HG02678 (cell line): ENCODE results near the gene SCN4B.

Experiments used
- ATAC-seq: cut with Tn5 transposase; IDR thresholded peaks from one replicate; pipeline ENCODE4 v1.9.1; 2021; ENCODE audit warnings: mild to moderate bottlenecking, moderate library complexity; ENCODE audit not compliant: unreplicated experiment

Gene SCN4B

GRCh38 chr11:118154641-118155040 lies 2.0 kb upstream of the SCN4B start:
- no peak for ATAC-seq

- no peak for ATAC-seq
Measured at GRCh38 chr11:118153976-118154375, 1.4 kb upstream of the SCN4B start.

- no peak for ATAC-seq
Measured at GRCh38 chr11:118153516-118153915, 893 bp upstream of the SCN4B start.

DNA sequence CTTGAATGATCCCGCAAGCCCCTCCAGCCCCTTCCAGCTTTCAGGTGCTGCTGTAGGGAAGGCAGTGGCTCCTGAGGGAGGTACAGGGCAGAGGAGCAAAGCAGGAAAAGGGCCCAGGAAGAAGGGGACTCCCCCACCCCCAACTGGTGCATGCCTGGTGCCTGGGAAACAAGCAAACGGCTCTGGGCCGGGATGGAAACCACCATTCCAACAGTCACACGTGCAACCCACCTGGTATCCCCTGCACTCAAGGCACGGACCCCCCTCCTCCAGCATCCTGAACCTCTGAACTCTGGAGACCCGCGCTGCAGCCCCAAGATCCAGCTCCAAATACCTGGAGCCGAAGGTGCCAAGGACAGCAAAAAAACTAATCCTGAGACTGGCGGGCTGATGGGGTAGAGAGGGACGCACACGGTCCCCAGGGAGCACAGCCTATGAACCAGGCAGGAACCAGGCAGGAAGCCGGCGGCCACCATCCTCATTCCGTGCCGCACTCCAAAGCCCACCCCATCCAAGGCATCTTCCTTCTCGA lies 537 bp downstream of the SCN4B start:
- ATAC-seq = no peak

GRCh38 chr11:118151431-118151830 lies 1.2 kb downstream of the SCN4B start:
- ATAC-seq = no peak

DNA sequence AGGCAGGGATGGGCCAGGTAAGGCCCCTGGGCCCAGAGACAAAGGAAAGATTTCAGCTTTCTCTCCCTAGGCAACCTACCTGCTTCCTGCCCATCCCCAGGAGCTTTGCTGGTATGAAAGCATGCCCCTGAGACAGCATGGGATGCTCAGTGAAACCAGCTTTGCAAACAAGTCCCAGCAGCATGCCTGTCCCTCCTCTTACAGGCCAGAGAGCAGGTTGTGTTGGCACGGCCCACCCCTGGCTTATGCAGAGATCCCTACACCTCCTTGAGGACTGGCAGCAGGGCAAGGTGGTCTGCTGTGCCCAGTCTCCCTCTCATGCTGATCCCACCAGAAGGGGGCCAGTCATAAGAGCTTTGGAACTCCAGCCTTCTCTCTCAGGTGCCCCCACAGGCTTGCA lies 3.1 kb downstream of the SCN4B start:
- ATAC-seq = no peak

DNA sequence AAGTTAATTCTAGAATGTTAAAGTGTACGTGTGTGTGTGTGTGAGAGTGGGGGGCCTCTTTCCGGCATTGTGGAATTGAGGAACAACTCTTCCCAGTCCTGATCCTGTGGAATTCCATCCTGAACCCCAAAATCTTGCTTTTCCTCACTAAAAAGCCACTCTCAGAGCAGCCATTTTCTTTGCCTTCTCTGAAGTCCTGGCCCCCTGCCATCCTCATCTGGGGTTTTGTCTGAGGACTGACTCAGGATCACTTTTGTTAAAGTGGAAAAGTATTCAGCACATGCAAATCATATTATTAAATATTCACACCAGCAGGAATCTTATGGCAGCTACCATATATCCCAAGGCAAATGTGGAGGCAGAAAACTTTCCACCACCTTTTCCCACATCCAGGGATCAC lies 3.8 kb downstream of the SCN4B start:
- no peak for ATAC-seq

DNA sequence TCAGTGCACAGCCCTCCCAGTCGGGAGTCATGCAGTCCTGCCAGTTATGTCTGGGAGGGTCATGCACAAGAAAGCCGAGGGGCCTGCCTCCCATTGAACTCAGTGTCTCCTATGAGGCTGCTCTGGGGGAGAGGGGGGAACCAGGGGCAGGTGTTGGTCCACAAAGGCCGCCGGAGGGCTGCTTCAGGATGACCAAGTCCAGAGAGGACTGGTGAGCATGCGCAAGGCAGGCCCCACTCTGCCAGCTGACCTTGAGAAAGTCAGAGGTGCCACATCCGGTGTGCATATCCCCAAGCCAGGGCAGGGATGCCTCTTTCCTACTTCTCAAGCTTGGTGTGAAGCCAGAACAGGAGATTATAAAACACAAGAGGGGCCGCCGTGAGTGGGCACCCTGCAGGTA lies 4.4 kb downstream of the SCN4B start:
- no peak for ATAC-seq

GRCh38 chr11:118147502-118147901 lies 5.1 kb downstream of the SCN4B start:
- ATAC-seq = no peak

DNA sequence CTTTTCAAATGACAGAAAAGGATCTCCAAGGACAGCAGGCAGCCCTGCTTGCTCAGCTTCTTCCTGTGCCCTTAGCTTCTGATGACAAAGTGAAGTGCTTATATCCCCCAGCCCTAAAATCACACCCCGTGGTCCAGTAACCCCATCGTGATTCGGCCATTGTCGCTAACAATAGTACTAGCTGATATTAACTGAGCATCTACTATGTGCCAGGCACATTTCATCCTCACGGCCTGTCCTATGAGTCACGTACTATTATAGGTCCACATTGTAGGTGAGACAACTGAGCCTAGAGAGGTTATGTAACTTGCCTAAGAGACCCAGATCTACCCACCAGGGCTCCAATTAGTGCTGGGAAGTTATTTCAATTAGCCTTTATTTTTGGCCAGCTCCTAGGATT lies 6.1 kb downstream of the SCN4B start:
- ATAC-seq = no peak

DNA sequence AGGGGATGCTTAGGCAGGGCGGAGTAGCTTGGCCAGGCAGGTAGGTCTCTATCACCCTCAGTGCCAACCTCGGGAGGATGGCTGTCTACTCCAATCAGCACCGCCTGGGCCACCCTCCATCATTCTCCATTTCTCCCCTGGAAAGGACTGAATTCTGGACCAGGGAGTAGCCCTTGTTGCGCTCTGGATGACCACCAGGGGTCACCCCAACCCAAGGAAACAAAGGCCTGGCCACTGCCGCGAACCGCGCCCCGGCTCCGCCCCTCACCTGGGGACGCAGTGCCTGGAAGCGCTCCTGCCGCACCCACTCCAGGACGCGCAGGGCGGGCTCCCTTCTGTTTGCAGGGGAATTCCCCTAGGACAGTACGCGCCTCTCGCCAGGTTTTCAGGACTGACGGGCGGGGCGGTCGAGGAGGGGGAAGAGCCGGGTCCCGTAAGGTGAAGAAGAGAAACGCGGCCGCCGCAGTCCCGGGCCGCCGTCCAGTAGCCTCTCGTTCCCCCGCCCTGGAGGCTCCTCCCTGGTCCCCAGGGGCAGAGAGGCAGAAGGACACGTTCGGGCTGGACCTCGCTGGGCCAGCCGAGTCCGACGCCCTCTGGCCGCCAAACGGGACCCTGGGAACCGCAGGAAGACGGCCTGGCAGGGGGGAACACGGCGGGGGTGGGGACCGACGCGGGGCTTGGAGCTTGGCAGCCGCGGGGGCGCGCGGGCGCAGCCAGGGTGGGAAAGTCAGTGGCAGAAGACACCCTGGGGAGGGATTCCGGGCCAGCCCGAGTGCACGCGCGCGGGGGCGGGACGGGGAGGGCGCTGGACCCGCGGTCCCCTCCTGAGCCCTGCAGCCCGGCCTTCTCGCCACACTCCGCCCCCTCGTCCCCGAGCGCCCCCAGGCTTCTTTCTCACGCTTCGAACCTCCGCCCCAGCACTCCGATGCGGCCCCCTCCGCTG lies 7.1 kb downstream of the SCN4B start:
- peak; percentile 87 for ATAC-seq

DNA sequence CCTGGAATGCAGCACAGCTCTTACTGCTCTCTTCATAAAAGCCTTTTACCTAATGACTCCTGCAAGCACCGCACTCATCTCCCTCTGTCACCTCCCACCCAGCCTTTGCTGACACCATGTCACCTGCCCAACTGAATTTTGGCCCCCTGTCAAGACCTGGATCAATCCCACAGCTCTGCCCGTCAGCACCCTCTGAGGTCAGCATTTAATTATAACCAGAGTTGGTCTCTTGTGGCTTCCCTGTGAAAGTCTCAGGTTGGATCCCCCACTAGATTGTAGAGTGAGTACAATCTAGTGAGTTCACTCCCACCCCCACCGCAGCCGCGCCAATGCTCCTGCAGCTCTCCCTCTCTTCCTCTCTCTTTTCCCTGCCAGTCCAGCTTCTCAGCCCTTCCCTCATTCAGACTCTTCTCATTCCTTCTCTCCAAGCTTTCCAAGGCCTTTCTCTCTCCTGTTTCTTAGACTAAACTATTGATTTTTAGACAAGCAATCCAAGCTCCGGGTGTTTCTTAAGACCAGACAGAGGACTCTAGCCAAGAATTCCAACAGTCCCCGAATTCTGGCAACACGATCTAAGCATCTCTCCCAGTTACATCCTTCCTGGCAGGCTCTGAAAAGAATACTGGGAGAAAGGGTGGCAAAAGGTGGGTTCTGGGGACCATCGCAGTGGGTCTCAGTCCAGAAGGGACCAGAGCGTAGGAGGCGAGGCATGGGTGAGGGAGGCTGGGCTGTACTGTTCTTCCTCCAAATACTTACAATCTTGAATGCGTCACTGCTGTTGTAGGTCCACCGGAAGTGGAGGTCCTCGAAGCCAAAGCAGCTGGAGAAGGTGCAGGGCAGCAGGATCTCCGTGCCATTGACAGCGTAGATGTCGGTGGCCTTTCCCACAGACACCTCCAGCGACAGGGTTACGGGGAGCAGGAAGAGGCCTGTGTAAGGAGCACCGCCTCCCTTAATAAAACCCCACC lies 8.0 kb downstream of the SCN4B start:
- ATAC-seq = no peak

DNA sequence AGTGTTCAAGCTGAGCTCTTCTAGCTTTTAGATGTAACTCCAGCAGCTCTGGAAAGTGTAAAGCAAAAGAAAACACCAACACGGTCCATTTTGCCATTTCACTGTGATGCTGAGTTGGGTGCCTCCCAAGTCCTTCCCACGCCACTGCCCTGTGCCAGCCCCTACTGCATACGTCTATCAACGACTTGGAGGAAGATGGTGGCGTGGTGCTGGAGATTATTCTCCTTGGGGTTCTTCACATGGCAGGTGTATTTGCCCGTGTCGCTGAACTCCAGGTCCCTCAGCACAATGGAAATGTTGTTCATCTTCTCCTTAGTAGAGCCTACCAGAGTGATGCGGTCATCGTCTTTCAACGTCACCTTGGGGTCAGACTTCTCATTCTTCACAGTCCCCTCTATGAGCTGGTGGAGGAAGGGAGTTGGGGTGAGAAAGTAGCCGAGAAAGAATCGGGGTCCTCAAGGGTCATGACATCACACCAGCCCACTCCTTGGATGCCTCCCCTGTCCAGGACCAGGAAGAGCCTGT lies 8.9 kb downstream of the SCN4B start:
- no peak for ATAC-seq

DNA sequence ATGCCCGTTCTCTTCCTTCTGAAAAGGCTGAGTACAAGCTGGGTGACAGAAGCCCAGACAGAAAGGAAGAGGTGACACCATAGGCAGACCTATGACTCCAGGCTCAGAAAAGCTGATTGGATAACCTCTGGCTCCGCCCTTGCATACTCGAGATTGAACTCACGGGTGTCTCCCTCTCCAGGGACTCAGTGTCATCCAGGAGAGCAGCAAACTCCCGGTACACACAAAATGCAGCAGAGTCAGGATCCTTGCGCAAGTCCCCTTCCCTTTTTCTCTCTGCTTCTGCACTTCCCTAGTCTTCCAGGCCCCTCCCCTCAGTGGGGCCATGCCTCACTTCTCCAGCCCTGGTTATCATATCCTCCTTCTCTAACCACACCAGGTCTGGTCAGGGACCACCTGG lies 9.8 kb downstream of the SCN4B start:
- no peak for ATAC-seq

DNA sequence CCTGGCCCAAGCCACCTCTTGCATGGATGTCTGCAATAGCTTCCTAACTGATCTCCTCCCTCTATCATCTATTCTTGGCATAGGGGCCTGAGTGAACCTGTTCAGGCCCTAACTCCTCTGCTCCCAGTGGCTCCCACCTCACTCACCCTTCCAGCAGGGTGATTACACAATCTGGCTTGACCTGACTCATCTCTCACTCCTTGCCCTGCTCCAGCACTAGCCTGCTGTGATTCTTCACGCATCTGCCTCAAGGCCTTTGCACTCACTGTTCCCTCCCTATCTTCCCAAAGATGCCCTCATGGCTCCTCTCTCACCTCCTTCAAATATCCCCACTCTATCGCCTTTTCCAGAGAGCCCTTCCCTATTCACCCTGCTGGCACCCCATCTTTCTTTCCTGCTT lies 10.5 kb downstream of the SCN4B start:
- no peak for ATAC-seq

DNA sequence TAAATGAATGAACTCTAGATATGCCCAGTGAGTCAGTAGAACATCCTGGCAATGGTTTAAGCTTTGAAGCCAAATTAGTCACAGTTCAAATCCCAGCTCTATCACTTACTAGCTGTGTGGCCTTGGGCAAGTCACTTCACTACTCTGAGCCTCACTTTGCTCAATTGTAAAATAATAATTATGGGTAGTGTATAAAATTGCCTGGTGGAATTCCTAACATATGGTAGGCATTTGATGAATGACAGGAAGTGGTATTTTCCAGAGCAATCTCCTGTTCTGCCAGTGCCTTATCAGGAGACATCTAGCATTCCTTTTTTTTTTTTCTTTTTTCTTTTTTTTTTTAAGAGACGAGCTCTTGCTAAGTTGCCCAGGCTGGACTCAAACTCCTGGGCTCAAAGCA lies 13.0 kb downstream of the SCN4B start:
- no peak for ATAC-seq

DNA sequence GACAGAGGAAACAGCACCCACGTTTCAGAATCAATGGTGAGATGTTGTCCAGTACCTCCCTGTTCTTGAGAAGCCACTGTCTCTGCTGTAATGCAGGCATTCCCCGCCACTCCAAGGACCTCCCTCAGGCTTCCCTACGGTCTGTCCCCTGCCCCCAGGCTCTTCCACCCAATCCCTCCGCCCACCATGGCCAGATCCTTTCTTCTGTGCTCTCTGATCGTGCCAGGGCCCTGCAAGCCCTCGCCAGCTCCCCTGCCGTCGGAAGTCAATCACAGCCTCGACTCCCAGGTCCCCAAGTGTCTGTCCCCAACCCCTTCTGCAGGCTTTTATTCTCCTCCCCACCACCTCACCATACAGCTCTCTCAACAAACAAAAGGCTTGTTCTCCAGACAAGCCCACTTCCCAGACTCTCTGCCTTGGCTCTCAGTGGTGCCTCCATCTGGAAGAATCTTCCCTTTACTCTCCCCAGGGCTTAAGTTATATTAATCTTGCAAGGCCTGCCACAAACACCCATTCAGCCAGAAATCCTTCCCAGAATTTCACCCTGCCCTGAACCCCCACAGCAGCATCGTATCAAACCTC lies 13.7 kb downstream of the SCN4B start:
- ATAC-seq = no peak

DNA sequence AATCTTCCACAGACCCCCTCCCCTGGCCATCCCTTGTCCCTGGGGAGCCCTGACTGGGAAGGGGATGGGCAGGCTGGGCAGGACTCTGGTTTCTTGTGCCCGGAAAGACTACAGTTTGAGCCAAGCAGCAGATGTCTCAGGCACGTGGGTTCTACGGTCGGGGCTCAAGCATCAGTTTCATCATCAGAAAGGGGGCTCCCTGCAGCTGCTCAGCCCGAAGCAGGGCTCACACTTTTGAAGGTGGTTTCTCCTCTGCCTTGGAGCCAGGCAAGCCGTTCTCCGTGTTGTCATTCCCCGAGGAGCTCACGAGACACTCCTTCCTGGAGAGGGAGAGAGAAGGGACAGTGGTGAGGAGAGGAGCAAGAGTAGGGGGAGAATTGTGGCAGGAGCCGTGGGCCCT lies 15.8 kb downstream of the SCN4B start:
- no peak for ATAC-seq

GRCh38 chr11:118136341-118136740 lies 16.3 kb downstream of the SCN4B start:
- ATAC-seq = no peak

GRCh38 chr11:118135796-118136165 lies 16.8 kb downstream of the SCN4B start:
- ATAC-seq = no peak
